ENCODE measurements around the gene PLXDC1. TPM values are rescaled to one million over a fixed set of nuclear protein-coding genes. Genes with fewer than 3 reads are reported as not detected.
"Not testable (repeated sequence)": the region's sequence is repeated elsewhere in the genome, so short reads cannot be mapped to it uniquely, and the experiment has no call there.

The PLXDC1 gene
- total RNA-seq, 2 experiments from 2014 or later = 7.2 to 7.3 TPM

GRCh38 chr17:39131616-39132015, 19.8 kb downstream of the PLXDC1 start:
- Mint-ChIP-seq H3K36me3 (ENCODE audit: low read depth) (no peaks in the 10 kb centered on the region), H3K4me1 (no peaks in the 10 kb centered on the region), H3K27ac (no peak overlapping the region), H3K9me3 (no peaks in the 10 kb centered on the region), H3K4me3 (no peak overlapping the region), H3K27me3 (no peaks in the 10 kb centered on the region)
- no peak for DNase-seq
- ChIA-PET CTCF (no interaction called here), POLR2A (no interaction called here)

DNA sequence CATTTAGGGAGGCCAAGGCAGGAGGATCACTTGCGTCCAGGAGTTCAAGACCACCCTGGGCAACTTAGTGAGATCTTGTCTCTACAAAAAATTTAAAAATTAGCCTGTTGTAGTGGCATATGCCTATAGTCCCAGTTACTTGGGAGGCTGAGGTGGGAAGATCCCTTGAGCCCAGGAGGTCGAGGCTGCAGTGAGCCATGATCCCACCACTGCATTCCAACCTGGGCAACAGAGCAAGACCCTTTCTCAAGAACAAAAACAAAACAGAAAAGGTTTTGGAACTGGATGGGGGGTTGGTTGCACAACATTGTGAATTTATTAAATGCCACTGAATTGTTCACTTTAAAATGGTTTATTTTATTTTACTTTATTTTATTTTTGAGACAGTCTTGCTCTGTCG, 21.2 kb downstream of the PLXDC1 start:
- no peak for DNase-seq
- Mint-ChIP-seq H3K4me3 (no peak overlapping the region), H3K9me3 (no peaks in the 10 kb centered on the region), H3K4me1 (no peaks in the 10 kb centered on the region), H3K27me3 (no peaks in the 10 kb centered on the region), H3K27ac (no peak overlapping the region), H3K36me3 (ENCODE audit: low read depth) (no peaks in the 10 kb centered on the region)
- ChIA-PET POLR2A (no interaction called here), CTCF (no interaction called here)

DNA sequence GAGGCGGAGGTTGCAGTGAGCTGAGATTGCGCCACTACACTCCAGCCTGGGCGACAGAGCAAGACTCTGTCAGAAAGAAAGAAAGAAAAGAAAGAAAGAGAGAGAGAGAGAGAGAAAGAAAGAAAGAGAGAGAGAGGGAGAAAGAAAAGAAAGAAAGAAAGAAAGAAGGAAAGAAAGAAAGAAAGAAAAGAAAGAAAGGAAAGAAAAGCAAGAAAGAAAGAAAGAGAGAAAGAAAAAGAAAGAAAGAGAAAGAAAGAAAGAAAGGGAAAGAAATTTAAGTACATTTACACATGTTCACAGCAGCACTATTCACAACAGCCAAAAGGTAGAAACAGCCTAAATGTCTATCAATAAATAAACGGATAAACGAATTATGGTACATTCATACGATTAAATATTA, 21.9 kb downstream of the PLXDC1 start:
- H3K36me3 Mint-ChIP-seq (ENCODE audit: low read depth); DNase-seq; H3K27ac Mint-ChIP-seq; H3K9me3 Mint-ChIP-seq; CTCF ChIA-PET; POLR2A ChIA-PET; H3K27me3 Mint-ChIP-seq; H3K4me1 Mint-ChIP-seq; H3K4me3 Mint-ChIP-seq: not testable (repeated sequence)

DNA sequence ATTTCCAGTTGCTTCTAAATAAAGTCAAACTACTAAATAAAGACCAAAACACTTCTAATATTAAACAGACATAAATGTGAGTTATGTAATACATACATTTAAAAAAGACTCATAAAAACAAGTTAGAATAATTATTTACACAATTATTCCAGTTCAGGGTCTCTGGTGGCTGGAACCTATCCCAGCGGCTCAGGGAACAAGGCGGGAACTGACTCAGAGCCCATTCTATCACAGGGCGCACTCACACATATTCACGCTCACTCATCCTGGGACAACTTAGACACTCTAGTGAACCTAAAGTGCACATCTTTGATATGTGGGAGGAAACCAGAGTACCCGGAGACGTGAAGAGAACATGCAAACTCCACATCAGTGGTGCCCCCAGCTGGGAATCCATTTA, 25.0 kb downstream of the PLXDC1 start:
- no peaks in the 10 kb centered on the region for H3K36me3 Mint-ChIP-seq (ENCODE audit: low read depth)
- no peaks in the 10 kb centered on the region for H3K9me3 Mint-ChIP-seq
- POLR2A ChIA-PET = no interaction called here
- no peak overlapping the region for H3K27ac Mint-ChIP-seq
- CTCF ChIA-PET = no interaction called here
- H3K4me1 Mint-ChIP-seq = no peaks in the 10 kb centered on the region
- no peak overlapping the region for H3K4me3 Mint-ChIP-seq
- no peak for DNase-seq
- no peaks in the 10 kb centered on the region for H3K27me3 Mint-ChIP-seq

DNA sequence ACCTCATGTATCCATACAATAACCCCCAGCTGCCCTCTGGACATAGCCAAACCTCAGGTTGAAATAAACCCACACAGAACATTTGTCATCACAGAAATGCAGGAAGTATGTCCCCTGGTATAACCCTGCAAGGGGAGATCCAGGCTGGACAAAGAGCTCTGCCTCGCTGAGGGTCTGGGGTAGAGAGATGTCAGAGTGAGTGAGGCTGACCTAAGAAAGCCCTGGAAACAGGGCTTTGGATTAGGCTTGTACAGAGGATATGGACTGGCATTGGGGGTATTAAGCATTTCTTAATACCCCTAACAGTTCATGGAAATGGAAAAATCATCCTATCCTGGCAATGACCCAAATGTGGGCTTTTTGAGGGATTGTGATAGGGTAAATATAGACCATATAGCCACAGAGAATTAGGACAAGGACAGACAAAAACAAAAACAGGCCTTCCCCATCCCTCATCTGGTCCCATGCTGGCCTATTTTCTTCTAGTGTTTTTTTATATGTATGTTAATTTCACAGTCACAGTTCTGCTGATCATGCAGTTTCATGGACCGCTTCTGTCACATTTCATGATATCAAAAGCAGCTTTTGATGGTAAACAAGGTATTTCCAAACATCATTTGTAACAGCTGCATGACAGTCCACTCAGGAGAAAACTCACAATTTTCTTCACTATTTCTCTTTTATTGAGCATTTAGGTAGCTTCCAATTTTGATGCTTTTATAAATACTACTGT, 26.1 kb downstream of the PLXDC1 start:
- ChIA-PET CTCF (interaction anchor here (0.7 kb wide), 1 partner anchor 23 kb away, joined by 3 read pairs; no protein-coding TSS in a partner anchor), POLR2A (no interaction called here)
- H3K4me3 Mint-ChIP-seq = no peak overlapping the region

GRCh38 chr17:39123627-39124026, 27.8 kb downstream of the PLXDC1 start:
- Mint-ChIP-seq H3K27ac (no peak overlapping the region), H3K27me3 (no peaks in the 10 kb centered on the region), H3K9me3 (no peaks in the 10 kb centered on the region), H3K36me3 (ENCODE audit: low read depth) (no peaks in the 10 kb centered on the region), H3K4me3 (no peak overlapping the region), H3K4me1 (no peaks in the 10 kb centered on the region)
- DNase-seq = no peak
- ChIA-PET CTCF (interaction anchor here (1.3 kb wide), 1 partner anchor 41 kb away, joined by 4 read pairs; no protein-coding TSS in a partner anchor), POLR2A (no interaction called here)

More for the DNA sequence above, 26.1 kb downstream of the PLXDC1 start:
- Mint-ChIP-seq H3K4me1 (no peaks in the 10 kb centered on the region), H3K27ac (no peak overlapping the region), H3K27me3 (no peaks in the 10 kb centered on the region), H3K36me3 (ENCODE audit: low read depth) (no peaks in the 10 kb centered on the region), H3K9me3 (no peaks in the 10 kb centered on the region)
- no peak for DNase-seq

DNA sequence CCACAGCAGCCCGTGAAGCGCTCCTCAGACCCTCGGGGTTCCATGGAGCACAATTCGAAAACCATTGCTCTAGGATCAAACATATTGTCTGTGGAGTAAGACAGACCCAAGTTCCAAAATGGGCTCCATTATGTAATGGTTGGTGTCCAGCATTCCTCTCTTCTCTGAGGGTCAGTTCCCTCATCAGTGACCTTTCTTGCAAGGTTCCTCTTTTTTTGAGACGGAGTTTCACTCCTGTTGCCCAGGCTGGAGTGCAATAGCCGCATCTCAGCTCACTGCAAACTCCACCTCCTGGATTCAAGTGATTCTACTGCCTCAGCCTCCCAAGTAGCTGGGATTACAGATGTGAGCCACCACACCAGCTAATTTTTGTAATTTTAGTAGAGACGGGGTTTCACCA, 28.4 kb downstream of the PLXDC1 start:
- Mint-ChIP-seq H3K36me3 (ENCODE audit: low read depth) (no peaks in the 10 kb centered on the region), H3K27ac (no peak overlapping the region), H3K27me3 (no peaks in the 10 kb centered on the region), H3K9me3 (no peaks in the 10 kb centered on the region), H3K4me3 (no peak overlapping the region), H3K4me1 (peaks cover under 1% of the 10 kb centered on the region)
- ChIA-PET CTCF (interaction anchor here (1.5 kb wide), 1 partner anchor 140 kb away, joined by 5 read pairs; no protein-coding TSS in a partner anchor), POLR2A (no interaction called here)
- no peak for DNase-seq

GRCh38 chr17:39121919-39122318, 29.5 kb downstream of the PLXDC1 start:
- H3K9me3 Mint-ChIP-seq; H3K4me3 Mint-ChIP-seq; H3K36me3 Mint-ChIP-seq (ENCODE audit: low read depth); DNase-seq; H3K27ac Mint-ChIP-seq; POLR2A ChIA-PET; H3K27me3 Mint-ChIP-seq; H3K4me1 Mint-ChIP-seq: not testable (repeated sequence)
- CTCF ChIA-PET = interaction anchor here (1.5 kb wide), 1 partner anchor 139 kb away, joined by 5 read pairs; no protein-coding TSS in a partner anchor

DNA sequence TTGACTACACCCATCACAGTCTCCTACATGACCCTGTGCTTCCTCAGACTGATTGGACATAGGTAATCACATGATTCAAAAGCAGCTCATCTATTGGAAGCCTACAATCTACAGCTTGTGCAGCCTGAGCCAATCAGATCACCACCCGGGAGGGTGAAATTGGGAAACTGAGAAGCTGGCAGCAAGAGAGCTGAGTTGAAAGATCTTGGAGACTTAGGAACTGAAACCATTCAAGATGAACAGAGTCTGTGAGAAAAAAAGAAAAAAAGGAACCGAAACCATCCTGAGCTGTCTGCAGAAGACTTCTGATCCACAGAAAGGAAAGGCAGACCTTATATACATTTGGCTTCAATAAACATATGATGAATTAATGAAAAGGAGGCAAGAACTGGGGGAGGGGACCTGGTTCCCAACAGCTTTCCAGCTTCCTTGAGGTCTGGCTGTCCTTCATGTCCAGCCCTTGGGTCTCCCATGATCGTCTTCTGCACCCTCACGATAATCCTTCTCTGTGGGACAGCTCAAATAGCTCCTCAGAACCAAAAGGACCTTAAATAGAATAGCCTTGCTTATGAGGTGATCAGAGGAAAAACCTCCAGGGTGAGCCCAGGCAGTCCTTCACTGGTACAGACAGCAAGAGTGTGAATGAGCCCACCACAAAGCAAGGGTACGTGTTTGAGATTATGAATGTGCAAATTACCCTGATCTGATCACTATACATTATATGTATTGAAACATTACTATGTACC, 32.6 kb downstream of the PLXDC1 start:
- Mint-ChIP-seq H3K4me1 (peaks cover 1% of the 10 kb centered on the region), H3K27ac (no peak overlapping the region), H3K4me3 (no peak overlapping the region), H3K27me3 (peaks cover 4% of the 10 kb centered on the region), H3K9me3 (no peaks in the 10 kb centered on the region), H3K36me3 (ENCODE audit: low read depth) (no peaks in the 10 kb centered on the region)
- POLR2A ChIA-PET = no interaction called here
- CTCF ChIA-PET = interaction anchor here (1.1 kb wide), 1 partner anchor 35 kb away, joined by 3 read pairs; no protein-coding TSS in a partner anchor
- DNase-seq = no peak

- ChIA-PET POLR2A (no interaction called here), CTCF (interaction anchor here (0.7 to 1.7 kb wide), 2 partner anchors 116 to 133 kb away, joined by 3 to 6 read pairs; no protein-coding TSS in a partner anchor)
- Mint-ChIP-seq H3K36me3 (ENCODE audit: low read depth) (no peaks in the 10 kb centered on the region), H3K4me1 (peaks cover 1% of the 10 kb centered on the region), H3K27ac (no peak overlapping the region), H3K4me3 (no peak overlapping the region), H3K27me3 (peaks cover 4% of the 10 kb centered on the region), H3K9me3 (no peaks in the 10 kb centered on the region)
- no peak for DNase-seq
Observed at GRCh38 chr17:39116224-39116623, 35.2 kb downstream of the PLXDC1 start.

GRCh38 chr17:39115135-39115534, 36.3 kb downstream of the PLXDC1 start:
- H3K27ac Mint-ChIP-seq = no peak overlapping the region
- no peaks in the 10 kb centered on the region for H3K9me3 Mint-ChIP-seq
- no peak overlapping the region for H3K4me3 Mint-ChIP-seq
- H3K27me3 Mint-ChIP-seq = peaks cover 4% of the 10 kb centered on the region
- POLR2A ChIA-PET = interaction anchor here (0.9 kb wide), 1 partner anchor 12 kb away, joined by 3 read pairs; no protein-coding TSS in a partner anchor
- no peak for DNase-seq
- CTCF ChIA-PET = interaction anchor here (1.7 kb wide), 1 partner anchor 132 kb away, joined by 6 read pairs; no protein-coding TSS in a partner anchor
- H3K36me3 Mint-ChIP-seq (ENCODE audit: low read depth) = no peaks in the 10 kb centered on the region
- H3K4me1 Mint-ChIP-seq = peaks cover 1% of the 10 kb centered on the region

- peaks cover 1% of the 10 kb centered on the region for H3K4me1 Mint-ChIP-seq
- no peaks in the 10 kb centered on the region for H3K9me3 Mint-ChIP-seq
- H3K27me3 Mint-ChIP-seq = peaks cover 4% of the 10 kb centered on the region
- ChIA-PET POLR2A (interaction anchor here (0.9 kb wide), 1 partner anchor 12 kb away, joined by 3 read pairs; no protein-coding TSS in a partner anchor), CTCF (interaction anchor here (1.7 kb wide), 1 partner anchor 132 kb away, joined by 6 read pairs; no protein-coding TSS in a partner anchor)
- DNase-seq = no peak
- H3K27ac Mint-ChIP-seq = no peak overlapping the region
- H3K36me3 Mint-ChIP-seq (ENCODE audit: low read depth) = no peaks in the 10 kb centered on the region
- H3K4me3 Mint-ChIP-seq = no peak overlapping the region
Observed at GRCh38 chr17:39114723-39115122, 36.7 kb downstream of the PLXDC1 start.

DNA sequence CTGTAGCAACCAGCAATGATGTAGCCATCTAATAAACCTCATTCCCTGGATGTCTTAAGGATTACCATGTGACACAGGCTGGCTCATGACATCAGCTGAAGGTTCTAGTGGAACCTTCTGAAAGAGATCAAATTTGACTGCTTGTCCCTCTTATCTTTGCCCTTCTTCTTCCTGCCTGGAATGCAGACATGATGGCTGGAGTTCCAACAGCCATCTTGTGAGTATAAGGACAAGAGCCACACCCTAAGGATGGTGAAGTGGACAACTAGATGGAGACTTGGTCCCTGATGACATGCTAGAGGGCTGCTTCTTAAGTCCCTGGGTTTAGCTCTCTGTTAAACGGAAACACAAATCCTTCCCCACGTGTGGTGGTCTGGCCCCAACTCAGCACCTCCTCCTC, 37.6 kb downstream of the PLXDC1 start:
- H3K9me3 Mint-ChIP-seq = no peaks in the 10 kb centered on the region
- H3K27ac Mint-ChIP-seq = no peak overlapping the region
- ChIA-PET POLR2A (no interaction called here), CTCF (interaction anchor here (0.5 kb wide), 1 partner anchor 22 kb away, joined by 3 read pairs; no protein-coding TSS in a partner anchor)
- peaks cover 1% of the 10 kb centered on the region for H3K4me1 Mint-ChIP-seq
- no peaks in the 10 kb centered on the region for H3K36me3 Mint-ChIP-seq (ENCODE audit: low read depth)
- H3K4me3 Mint-ChIP-seq = no peak overlapping the region
- peaks cover 4% of the 10 kb centered on the region for H3K27me3 Mint-ChIP-seq
- DNase-seq = no peak

Measured in activated CD4-positive, alpha-beta memory T cell treated with anti-CD3 and anti-CD28 coated beads, Interleukin-2, amount 10 ng/mL, durations not matched to agents 7 days and 5 days (primary cell).